H1 (cell line): ENCODE data around the gene BTK.

Experiments
- ATF3 ChIP-seq: IDR thresholded peaks from 2 replicates; pipeline ENCODE4 v1.6.1; 2011; ENCODE audit warnings: low read depth, mild to moderate bottlenecking, low read length; ENCODE audit not compliant: insufficient read depth
- BCL11A ChIP-seq, 2 experiments: IDR thresholded peaks; one replicate each; pipeline ENCODE4 v1.6.1; 2011; ENCODE audit warnings: low read depth in 2 of 2, low read length in 2 of 2, mild to moderate bottlenecking in 2 of 2
- CBX8 ChIP-seq: fragments of 300-800, 300-1000 bp; sonication (generic); IDR thresholded peaks from 2 replicates; pipeline ENCODE4 v1.7.1; 2016; ENCODE audit warnings: low read depth, low read length, borderline replicate concordance
- CTCF ChIP-seq, 3 experiments: IDR thresholded peaks; 1 replicate in 2 of 3; 2 replicates in 1 of 3; pipeline versions ENCODE4 v1.5.1 to v1.6.1; 2011; ENCODE audit warnings: low read length in 3 of 3, mild to moderate bottlenecking in 3 of 3, inconsistent platforms in 2 of 3, low read depth in 1 of 3, moderate library complexity in 1 of 3; ENCODE audit not compliant: insufficient read depth in 1 of 3; ENCODE audit errors: control extremely low read depth in 1 of 3
- JUND ChIP-seq: IDR thresholded peaks from 2 replicates; pipeline ENCODE4 v1.6.1; 2011; ENCODE audit warnings: mild to moderate bottlenecking, improper control_type of control experiment, low read length
- MAFK ChIP-seq: IDR thresholded peaks from 2 replicates; pipeline ENCODE4 v1.6.1; 2012; ENCODE audit warnings: low read depth, mild to moderate bottlenecking, improper control_type of control experiment, low read length
- POLR2AphosphoS5 ChIP-seq: IDR thresholded peaks from 2 replicates; pipeline ENCODE4 v1.6.1; 2011; ENCODE audit warnings: low read depth, low read length
- RBBP5 ChIP-seq: IDR thresholded peaks from 2 replicates; pipeline ENCODE4 v1.7.1; 2012; ENCODE audit warnings: low read depth, mild to moderate bottlenecking, inconsistent platforms, low read length, moderate library complexity, borderline replicate concordance
- RFX5 ChIP-seq: IDR thresholded peaks from 2 replicates; pipeline ENCODE4 v1.6.1; 2011; ENCODE audit warnings: low read depth, low read length, improper control_type of control experiment, borderline replicate concordance
- SIN3A ChIP-seq, 2 experiments: IDR thresholded peaks in 1 of 2; conservative IDR thresholded peaks in 1 of 2; 2 replicates each; pipeline ENCODE4 v1.6.1; 2011 to 2012; ENCODE audit warnings: low read length in 2 of 2, improper control_type of control experiment in 1 of 2, low read depth in 1 of 2, mild to moderate bottlenecking in 1 of 2
- SUZ12 ChIP-seq: fragments of 200-600 bp; sonication (generic); IDR thresholded peaks from 2 replicates; pipeline ENCODE4 v1.6.1; 2012; ENCODE audit warnings: mild to moderate bottlenecking, inconsistent platforms, low read length, moderate library complexity, mixed read lengths
- ZNF274 ChIP-seq: IDR thresholded peaks from 2 replicates; pipeline ENCODE4 v1.7.0; 2012; ENCODE audit warnings: low read length, borderline replicate concordance; ENCODE audit errors: extremely low read depth

GRCh38 chrX:101430457-101431078 lies 44.6 kb upstream of the BTK start:
- TF ChIP-seq CTCF (IDR thresholded peaks at IDR 0.05; ENCODE audit: control extremely low read depth in 1 of 3, insufficient read depth in 1 of 3, low read depth in 1 of 3, low read length in 3 of 3) (no peak), RFX5 (no peak), ZNF274 (no peak), SUZ12 (no peak), ATF3 (no peak), SIN3A (conservative IDR thresholded peaks at IDR 0.05 in 1 of 2, IDR thresholded peaks at IDR 0.05 in 1 of 2; ENCODE audit: low read depth in 1 of 2, low read length in 2 of 2) (no peak), MAFK (no peak), BCL11A (IDR thresholded peaks at IDR 0.05; ENCODE audit: low read depth in 2 of 2, low read length in 2 of 2) (no peak), JUND (no peak), RBBP5 (no peak), POLR2AphosphoS5 (no peak), CBX8 (no peak)
